ENCODE measurements around the gene POC1B.

POC1B gene

GRCh38 chr12:89514751-89515150, 11.1 kb downstream of the POC1B start:
- Histone ChIP-seq H3K36me3 (no peaks in the 10 kb centered on the region), H3K4me3 (ENCODE audit: low read depth in 1 of 2, low read length in 1 of 2) (no peak overlapping the region), H3K27ac (no peak overlapping the region), H3K4me1 (ENCODE audit: control insufficient read depth in 1 of 2, insufficient read depth in 1 of 2, low read depth in 1 of 2, low read length in 1 of 2) (peaks cover 0 to 9% of the 10 kb centered on the region in 2 experiments), H3K9me3 (no peaks in the 10 kb centered on the region), H3K27me3 (no peaks in the 10 kb centered on the region)
- TF ChIP-seq, protein P1, sequence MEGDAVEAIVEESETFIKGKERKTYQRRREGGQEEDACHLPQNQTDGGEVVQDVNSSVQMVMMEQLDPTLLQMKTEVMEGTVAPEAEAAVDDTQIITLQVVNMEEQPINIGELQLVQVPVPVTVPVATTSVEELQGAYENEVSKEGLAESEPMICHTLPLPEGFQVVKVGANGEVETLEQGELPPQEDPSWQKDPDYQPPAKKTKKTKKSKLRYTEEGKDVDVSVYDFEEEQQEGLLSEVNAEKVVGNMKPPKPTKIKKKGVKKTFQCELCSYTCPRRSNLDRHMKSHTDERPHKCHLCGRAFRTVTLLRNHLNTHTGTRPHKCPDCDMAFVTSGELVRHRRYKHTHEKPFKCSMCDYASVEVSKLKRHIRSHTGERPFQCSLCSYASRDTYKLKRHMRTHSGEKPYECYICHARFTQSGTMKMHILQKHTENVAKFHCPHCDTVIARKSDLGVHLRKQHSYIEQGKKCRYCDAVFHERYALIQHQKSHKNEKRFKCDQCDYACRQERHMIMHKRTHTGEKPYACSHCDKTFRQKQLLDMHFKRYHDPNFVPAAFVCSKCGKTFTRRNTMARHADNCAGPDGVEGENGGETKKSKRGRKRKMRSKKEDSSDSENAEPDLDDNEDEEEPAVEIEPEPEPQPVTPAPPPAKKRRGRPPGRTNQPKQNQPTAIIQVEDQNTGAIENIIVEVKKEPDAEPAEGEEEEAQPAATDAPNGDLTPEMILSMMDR (IDR thresholded peaks at IDR 0.05): no peak

DNA sequence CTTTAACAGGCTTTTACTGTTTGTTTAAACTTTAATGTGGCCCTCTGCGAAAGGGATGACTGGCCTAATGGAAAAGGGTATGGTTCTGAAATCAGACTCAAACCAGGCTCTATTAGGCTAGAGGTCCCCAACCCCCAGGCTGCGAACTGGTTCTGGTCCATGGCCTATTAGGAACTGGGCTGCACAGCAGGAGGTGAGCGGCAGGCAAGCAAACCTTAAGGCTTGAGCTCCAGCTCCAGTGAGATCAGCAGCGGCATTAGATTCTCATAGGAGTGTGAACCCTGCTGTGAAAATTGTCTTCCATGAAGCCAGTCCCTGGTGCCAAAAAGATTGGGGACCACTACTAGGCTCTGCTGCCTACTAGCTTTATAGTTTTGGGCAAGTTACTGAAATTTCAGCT, 12.3 kb downstream of the POC1B start:
- H3K27me3 ChIP-seq: no peaks in the 10 kb centered on the region
- H3K27ac ChIP-seq: peak overlapping the region; percentile 1
- H3K36me3 ChIP-seq: no peaks in the 10 kb centered on the region
- H3K4me3 ChIP-seq (ENCODE audit: low read depth in 1 of 2, low read length in 1 of 2): no peak overlapping the region
- TF ChIP-seq, protein P1 (IDR thresholded peaks at IDR 0.05): no peak
- peaks cover 0 to 9% of the 10 kb centered on the region in 2 experiments for H3K4me1 ChIP-seq (ENCODE audit: control insufficient read depth in 1 of 2, insufficient read depth in 1 of 2, low read depth in 1 of 2, low read length in 1 of 2)
- no peaks in the 10 kb centered on the region for H3K9me3 ChIP-seq

- no peaks in the 10 kb centered on the region for H3K36me3 ChIP-seq
- TF ChIP-seq, protein P1 (IDR thresholded peaks at IDR 0.05): no peak
- no peak overlapping the region for H3K4me3 ChIP-seq (ENCODE audit: low read depth in 1 of 2, low read length in 1 of 2)
- no peak overlapping the region for H3K27ac ChIP-seq
- H3K27me3 ChIP-seq: no peaks in the 10 kb centered on the region
- H3K4me1 ChIP-seq (ENCODE audit: control insufficient read depth in 1 of 2, insufficient read depth in 1 of 2, low read depth in 1 of 2, low read length in 1 of 2): no peaks in the 10 kb centered on the region
- no peaks in the 10 kb centered on the region for H3K9me3 ChIP-seq
Observed at GRCh38 chr12:89507015-89507824, 18.6 kb downstream of the POC1B start.

GRCh38 chr12:89506050-89506449, 19.8 kb downstream of the POC1B start:
- Histone ChIP-seq H3K4me1 (ENCODE audit: control insufficient read depth in 1 of 2, insufficient read depth in 1 of 2, low read depth in 1 of 2, low read length in 1 of 2) (no peaks in the 10 kb centered on the region), H3K27me3 (no peaks in the 10 kb centered on the region), H3K27ac (no peak overlapping the region)

DNA sequence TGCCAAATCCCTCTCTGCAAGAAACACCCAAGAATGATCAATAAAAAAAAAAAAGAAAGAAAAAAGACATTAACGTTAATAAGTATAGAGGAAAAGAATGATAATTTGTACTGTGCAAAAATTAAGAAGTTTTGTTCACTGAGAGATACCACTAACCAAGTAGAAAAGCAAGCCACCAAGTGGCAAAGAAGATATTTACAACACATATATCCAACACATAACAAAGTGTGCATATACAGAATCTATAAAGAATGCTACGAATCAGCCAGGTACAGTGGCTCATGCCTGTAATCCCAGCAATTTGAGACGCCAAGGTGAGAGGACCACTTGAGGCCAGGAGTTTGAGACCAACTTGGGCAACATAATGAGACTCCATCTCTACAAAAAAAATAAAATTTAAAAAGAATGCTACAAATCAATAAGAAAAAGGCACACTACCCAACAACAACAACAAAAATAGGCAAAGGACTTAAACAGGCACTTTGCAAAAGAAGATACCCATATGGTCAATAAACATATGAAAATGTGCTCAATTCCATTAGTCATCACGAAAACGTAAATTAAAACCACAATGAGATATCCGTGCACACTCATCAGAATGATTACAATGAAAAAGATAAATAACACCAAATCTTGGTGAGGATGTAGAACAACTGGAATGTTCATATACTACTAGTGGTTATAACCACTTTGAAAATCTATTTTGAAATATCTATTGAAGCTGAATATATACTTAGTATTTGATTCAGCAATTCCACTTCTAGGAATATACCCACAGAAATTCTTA, 21.1 kb downstream of the POC1B start:
- H3K4me3 ChIP-seq (ENCODE audit: low read depth in 1 of 2, low read length in 1 of 2): no peak overlapping the region
- no peaks in the 10 kb centered on the region for H3K36me3 ChIP-seq
- no peaks in the 10 kb centered on the region for H3K27me3 ChIP-seq
- no peaks in the 10 kb centered on the region for H3K4me1 ChIP-seq (ENCODE audit: control insufficient read depth in 1 of 2, insufficient read depth in 1 of 2, low read depth in 1 of 2, low read length in 1 of 2)
- TF ChIP-seq, protein P1 (IDR thresholded peaks at IDR 0.05): no peak
- H3K9me3 ChIP-seq: no peaks in the 10 kb centered on the region
- no peak overlapping the region for H3K27ac ChIP-seq

More at GRCh38 chr12:89506050-89506449, 19.8 kb downstream of the POC1B start:
- Histone ChIP-seq H3K36me3 (no peaks in the 10 kb centered on the region), H3K9me3 (no peaks in the 10 kb centered on the region), H3K4me3 (ENCODE audit: low read depth in 1 of 2, low read length in 1 of 2) (no peak overlapping the region)
- TF ChIP-seq, protein P1 (IDR thresholded peaks at IDR 0.05): no peak
